Liver (tissue), 9 donors: ENCODE data around the gene PSMC6. TPM values are rescaled to one million over a fixed set of nuclear protein-coding genes. Genes with fewer than 3 reads are reported as not detected.

Experiments
- DNase-seq: peaks from one replicate; pipeline ENCODE4 v3.0.0-alpha.2; 2017; ENCODE audit warnings: low spot score
- H3K27ac ChIP-seq, 2 donors: one replicate each; pipeline ENCODE4 v1.7.0; 2013; ENCODE audit warnings: inconsistent platforms in 2 of 2, low read length in 2 of 2, control low read depth in 1 of 2, low read depth in 1 of 2, mild to moderate bottlenecking in 1 of 2
- H3K27me3 ChIP-seq, 4 donors: one replicate each; pipeline versions ENCODE4 v1.6.1 to v1.7.0; 2013; ENCODE audit warnings: low read length in 3 of 4, inconsistent platforms in 1 of 4, mild to moderate bottlenecking in 1 of 4, moderate library complexity in 1 of 4; ENCODE audit not compliant: control insufficient read depth in 4 of 4, insufficient read depth in 4 of 4
- H3K36me3 ChIP-seq, 4 donors: one replicate each; pipeline versions ENCODE4 v1.6.1 to v1.7.0; 2013; ENCODE audit warnings: low read length in 3 of 4, mild to moderate bottlenecking in 3 of 4, low read depth in 1 of 4, moderate library complexity in 1 of 4; ENCODE audit not compliant: control insufficient read depth in 4 of 4, insufficient read depth in 3 of 4
- H3K4me1 ChIP-seq, 4 donors: one replicate each; pipeline versions ENCODE4 v1.6.1 to v1.7.0; 2013; ENCODE audit warnings: low read length in 3 of 4, mild to moderate bottlenecking in 3 of 4, moderate library complexity in 1 of 4; ENCODE audit not compliant: control insufficient read depth in 4 of 4, insufficient read depth in 4 of 4
- H3K4me3 ChIP-seq, 3 donors: one replicate each; pipeline versions ENCODE4 v1.6.1 to v1.7.0; 2013; ENCODE audit warnings: low read length in 3 of 3, control low read depth in 1 of 3, low read depth in 1 of 3, mild to moderate bottlenecking in 1 of 3
- H3K9ac ChIP-seq, 2 donors: one replicate each; pipeline ENCODE4 v1.7.0; 2013; ENCODE audit warnings: low read length in 2 of 2, mild to moderate bottlenecking in 2 of 2, moderate library complexity in 2 of 2, control low read depth in 1 of 2, low read depth in 1 of 2
- H3K9me3 ChIP-seq, 4 donors: one replicate each; pipeline versions ENCODE4 v1.6.1 to v1.7.0; 2013; ENCODE audit warnings: low read length in 3 of 4; ENCODE audit not compliant: control insufficient read depth in 4 of 4
- ATF3 ChIP-seq: IDR thresholded peaks from 2 replicates; pipeline ENCODE4 v1.6.1; 2016; ENCODE audit warnings: antibody characterized with exemption
- EGR1 ChIP-seq, 2 donors: IDR thresholded peaks; 2 replicates each; pipeline ENCODE4 v1.6.1; 2016 to 2018; ENCODE audit warnings: antibody characterized with exemption in 2 of 2, low read depth in 2 of 2
- HNF4A ChIP-seq, 2 donors: conservative IDR thresholded peaks; 2 replicates each; pipeline ENCODE4 v1.6.1; 2016; ENCODE audit warnings: antibody characterized with exemption in 2 of 2, mild to moderate bottlenecking in 2 of 2
- HNF4G ChIP-seq: IDR thresholded peaks from 2 replicates; pipeline ENCODE4 v1.6.1; 2016; ENCODE audit warnings: antibody characterized with exemption
- JUND ChIP-seq, 2 donors: IDR thresholded peaks; 2 replicates each; pipeline ENCODE4 v1.6.1; 2016; ENCODE audit warnings: antibody characterized with exemption in 2 of 2
- MAX ChIP-seq: IDR thresholded peaks from 2 replicates; pipeline ENCODE4 v1.6.1; 2016; ENCODE audit warnings: antibody characterized with exemption
- NR2F2 ChIP-seq: IDR thresholded peaks from 2 replicates; pipeline ENCODE4 v1.6.1; 2016; ENCODE audit warnings: antibody characterized with exemption
- RAD21 ChIP-seq, 2 donors: IDR thresholded peaks; 2 replicates each; pipeline ENCODE4 v1.6.1; 2016; ENCODE audit warnings: antibody characterized with exemption in 2 of 2, mild to moderate bottlenecking in 2 of 2
- REST ChIP-seq: IDR thresholded peaks from 2 replicates; pipeline ENCODE4 v1.6.1; 2016; ENCODE audit warnings: antibody characterized with exemption, mild to moderate bottlenecking
- RXRA ChIP-seq, 2 donors: IDR thresholded peaks; 2 replicates each; pipeline ENCODE4 v1.6.1; 2017 to 2018; ENCODE audit warnings: antibody characterized with exemption in 2 of 2, mild to moderate bottlenecking in 1 of 2
- SP1 ChIP-seq: IDR thresholded peaks from 2 replicates; pipeline ENCODE4 v1.6.1; 2018; ENCODE audit warnings: antibody characterized with exemption, mild to moderate bottlenecking
- TAF1 ChIP-seq: conservative IDR thresholded peaks from 2 replicates; pipeline ENCODE4 v1.6.1; 2016; ENCODE audit warnings: antibody characterized with exemption, mild to moderate bottlenecking
- YY1 ChIP-seq: IDR thresholded peaks from 2 replicates; pipeline ENCODE4 v1.6.1; 2016; ENCODE audit warnings: antibody characterized with exemption, mild to moderate bottlenecking
- WGBS: extraction: QIAGEN DNeasy Blood & Tissue Kit; methylation state at CpG from one replicate; pipeline ENCODE4 v1.1.7; 2013; 5-methylcytosine and 5-hydroxymethylcytosine counted together
- polyA plus RNA-seq, 2 donors: library from polyadenylated mRNA; stranded (reverse) in 1 of 2; unstranded in 1 of 2; fragments of 200-250 nt in 1 of 2; fragments of >200 nt in 1 of 2; fragmentation: Nextera tagmentation in 1 of 2; extraction: Ambion mirVana in 1 of 2; gene quantifications; one replicate each; pipeline versions ENCODE4 v1.2.1 to v1.2.3, GENCODE V29; 2013 to 2015
- total RNA-seq, 2 donors: library from RNA; depleted of rRNA; stranded (reverse); fragments of >200 nt; gene quantifications; one replicate each; pipeline ENCODE4 v1.2.3, GENCODE V29; 2014
- TF ChIP-seq, protein P1 (sequence below): IDR thresholded peaks from 2 replicates; pipeline ENCODE4 v1.6.1; 2016; ENCODE audit warnings: antibody characterized with exemption
- donor health status: healthy.
- donor health status: healthy.
- donor health status: healthy.
- donor health status: healthy.
- donor health status: healthy.

The PSMC6 gene
- total and polyA plus RNA-seq, 4 donors: 43.2 to 98.9 (median 69.3) TPM

DNA sequence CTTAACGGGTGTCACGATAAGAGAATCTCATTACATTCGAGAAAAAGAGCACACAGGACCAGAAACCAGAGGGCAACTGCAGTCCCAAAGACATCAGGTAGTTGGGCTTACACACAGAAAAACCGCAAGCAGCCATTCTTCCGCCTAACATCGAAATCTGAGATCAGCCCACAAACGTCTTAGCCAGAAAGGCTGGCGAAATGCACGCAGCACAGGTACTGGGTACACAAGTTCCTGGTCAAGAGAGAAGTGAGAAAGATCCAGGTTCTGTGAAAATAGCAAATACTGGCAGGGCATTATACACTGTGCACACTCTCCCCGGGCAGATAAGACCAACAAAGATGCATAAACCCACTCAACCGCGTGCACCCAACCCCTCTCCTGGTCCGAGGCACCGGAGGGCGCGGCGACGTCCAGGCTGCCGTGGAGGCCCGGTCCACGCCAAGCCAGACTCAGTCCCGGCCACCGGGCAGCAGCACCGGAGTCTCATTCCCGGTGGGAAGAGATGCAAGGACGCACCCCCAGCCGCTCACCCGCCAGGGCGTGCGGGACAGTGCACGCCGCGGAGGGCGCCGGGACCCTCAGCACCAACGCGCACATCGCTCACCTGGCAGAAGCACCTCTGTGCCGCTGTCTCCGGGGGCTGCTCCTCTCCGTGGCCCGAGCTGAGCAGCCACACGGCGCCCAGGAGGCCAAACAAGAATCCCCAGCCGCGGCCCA lies 12.1 kb upstream of the PSMC6 start:
- Histone ChIP-seq H3K27me3 (no peaks in the 10 kb centered on the region), H3K36me3 (no peaks in the 10 kb centered on the region), H3K9ac (peak overlapping the region; percentile 69 to 87), H3K27ac (peak overlapping the region; percentile 97 to 99), H3K4me3 (peak overlapping the region; percentile 86 to 94 (median 87)), H3K4me1 (peaks cover 0 to 14% (median 8%) of the 10 kb centered on the region in 4 donors), H3K9me3 (no peaks in the 10 kb centered on the region)
- TF ChIP-seq JUND (IDR thresholded peaks at IDR 0.05): no peak
- TF ChIP-seq YY1: peak; percentile 49
- TF ChIP-seq NR2F2: no peak
- no peak for TF ChIP-seq RXRA (IDR thresholded peaks at IDR 0.05)
- under 1% methylated on average over 46 of the region's 46 CpGs for WGBS
- DNase-seq: peak; percentile 47

- H3K4me1 ChIP-seq: peaks cover 0 to 18% (median 14%) of the 10 kb centered on the region in 4 donors
- peak within 1 kb of the TSS; percentile 97 to 99 for H3K27ac ChIP-seq
- H3K36me3 ChIP-seq: no peaks in the 10 kb centered on the region
- peak within 1 kb of the TSS; percentile 69 to 89 for H3K9ac ChIP-seq
- no peaks in the 10 kb centered on the region for H3K27me3 ChIP-seq
- H3K9me3 ChIP-seq: no peaks in the 10 kb centered on the region
- peak; percentile 14 for TF ChIP-seq REST
- TF ChIP-seq SP1: peak; percentile 8
- TF ChIP-seq ATF3: no peak
- peak in 1 of 2 donors; percentile 15 for TF ChIP-seq RAD21 (IDR thresholded peaks at IDR 0.05)
- whole genome bisulfite sequencing: under 1% methylated on average over 78 of the region's 78 CpGs
- DNase-seq: peak; percentile 70
- peak within 1 kb of the TSS; percentile 86 to 94 (median 87) for H3K4me3 ChIP-seq
Measured at GRCh38 chr14:52695481-52696091, 11.4 kb upstream of the PSMC6 start, which contains the start of gene ERO1A. Gene ERO1A (minus strand): TSS chr14:52695558. CDS start chr14:52695481, 77 bp downstream.

GRCh38 chr14:52700701-52701172 lies 6.3 kb upstream of the PSMC6 start:
- H3K9ac ChIP-seq: peak overlapping the region in 1 of 2 donors; percentile 51
- H3K36me3 ChIP-seq: no peaks in the 10 kb centered on the region
- peaks cover 0 to 14% (median 10%) of the 10 kb centered on the region in 4 donors for H3K4me1 ChIP-seq
- no peaks in the 10 kb centered on the region for H3K9me3 ChIP-seq
- 8% methylated on average over 2 of the region's 2 CpGs for WGBS
- H3K27ac ChIP-seq: peak overlapping the region; percentile 61 to 66
- no peak overlapping the region for H3K4me3 ChIP-seq
- no peak for DNase-seq
- H3K27me3 ChIP-seq: no peaks in the 10 kb centered on the region
- TF ChIP-seq HNF4G (peak; percentile 7), EGR1 (IDR thresholded peaks at IDR 0.05; ENCODE audit: low read depth in 2 of 2) (peak in 1 of 2 donors; percentile 36), NR2F2 (no peak), RXRA (IDR thresholded peaks at IDR 0.05) (peak in 1 of 2 donors; percentile 36), REST (no peak), MAX (peak; percentile 66), JUND (IDR thresholded peaks at IDR 0.05) (peak; percentile 28 to 68), HNF4A (conservative IDR thresholded peaks at IDR 0.05) (peak; percentile 73 to 77), RAD21 (IDR thresholded peaks at IDR 0.05) (peak in 1 of 2 donors; percentile 4), SP1 (peak; percentile 78), ATF3 (no peak), YY1 (peak; percentile 86), TAF1 (no peak)
- TF ChIP-seq, protein P1, sequence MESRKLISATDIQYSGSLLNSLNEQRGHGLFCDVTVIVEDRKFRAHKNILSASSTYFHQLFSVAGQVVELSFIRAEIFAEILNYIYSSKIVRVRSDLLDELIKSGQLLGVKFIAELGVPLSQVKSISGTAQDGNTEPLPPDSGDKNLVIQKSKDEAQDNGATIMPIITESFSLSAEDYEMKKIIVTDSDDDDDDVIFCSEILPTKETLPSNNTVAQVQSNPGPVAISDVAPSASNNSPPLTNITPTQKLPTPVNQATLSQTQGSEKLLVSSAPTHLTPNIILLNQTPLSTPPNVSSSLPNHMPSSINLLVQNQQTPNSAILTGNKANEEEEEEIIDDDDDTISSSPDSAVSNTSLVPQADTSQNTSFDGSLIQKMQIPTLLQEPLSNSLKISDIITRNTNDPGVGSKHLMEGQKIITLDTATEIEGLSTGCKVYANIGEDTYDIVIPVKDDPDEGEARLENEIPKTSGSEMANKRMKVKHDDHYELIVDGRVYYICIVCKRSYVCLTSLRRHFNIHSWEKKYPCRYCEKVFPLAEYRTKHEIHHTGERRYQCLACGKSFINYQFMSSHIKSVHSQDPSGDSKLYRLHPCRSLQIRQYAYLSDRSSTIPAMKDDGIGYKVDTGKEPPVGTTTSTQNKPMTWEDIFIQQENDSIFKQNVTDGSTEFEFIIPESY: peak; percentile 53
